Measurements from ENCODE around the gene TOMM40L. TPM values are rescaled to one million over a fixed set of nuclear protein-coding genes. Genes with fewer than 3 reads are reported as not detected.
"Not testable (repeated sequence)": the region's sequence is repeated elsewhere in the genome, so short reads cannot be mapped to it uniquely, and the experiment has no call there.

The TOMM40L gene
- total RNA-seq, 1 experiment from 2014 or later: 9.2 TPM

- intact Hi-C loops (cut with micrococcal nuclease; ENCODE audit: unreplicated experiment) (no loop called here), in situ Hi-C loops (cut with HindIII; ENCODE audit: low pct_unique_long_range_greater_than_20kb, low sequenced_read_pairs) (no loop called here)
- Histone ChIP-seq H3K27me3 (ENCODE audit: control insufficient read depth, insufficient read depth, low read length) (no peaks in the 10 kb centered on the region), H3K4me1 (ENCODE audit: control insufficient read depth, insufficient read depth, low read length) (no peaks in the 10 kb centered on the region), H3K9me3 (ENCODE audit: control insufficient read depth, insufficient read depth, low read depth, low read length) (no peaks in the 10 kb centered on the region), H3K27ac (ENCODE audit: low read length) (no peak overlapping the region), H3K4me3 (ENCODE audit: low read depth in 2 of 2, low read length in 2 of 2) (no peak overlapping the region), H3K36me3 (ENCODE audit: control insufficient read depth, insufficient read depth, low read length) (no peaks in the 10 kb centered on the region)
- CTCF ChIA-PET: no interaction called here
- BruUV-seq (replicated peaks): no TSS peak
- no peak for ATAC-seq
- POLR2A ChIA-PET: no interaction called here
- TF ChIP-seq TCF7L2 (IDR thresholded peaks at IDR 0.05; ENCODE audit: low read depth, low read length) (no peak), POLR2AphosphoS5 (IDR thresholded peaks at IDR 0.05; ENCODE audit: low read depth, low read length) (no peak)
- no peak for DNase-seq (ENCODE audit: low read depth, low spot score)
Observed at GRCh38 chr1:161241682-161242081, 15.8 kb downstream of the TOMM40L start.

GRCh38 chr1:161242313-161242712 is 16.5 kb downstream of the TOMM40L start:
- ATAC-seq: no peak
- POLR2A ChIA-PET: no interaction called here
- H3K27me3 ChIP-seq (ENCODE audit: control insufficient read depth, insufficient read depth, low read length): no peaks in the 10 kb centered on the region
- no peak overlapping the region for H3K27ac ChIP-seq (ENCODE audit: low read length)
- in situ Hi-C loops (cut with HindIII; ENCODE audit: low pct_unique_long_range_greater_than_20kb, low sequenced_read_pairs): no loop called here
- CTCF ChIA-PET: no interaction called here
- no peak for DNase-seq (ENCODE audit: low read depth, low spot score)
- no peaks in the 10 kb centered on the region for H3K4me1 ChIP-seq (ENCODE audit: control insufficient read depth, insufficient read depth, low read length)
- H3K36me3 ChIP-seq (ENCODE audit: control insufficient read depth, insufficient read depth, low read length): no peaks in the 10 kb centered on the region
- no peak overlapping the region for H3K4me3 ChIP-seq (ENCODE audit: low read depth in 2 of 2, low read length in 2 of 2)
- BruUV-seq (replicated peaks): no TSS peak
- intact Hi-C loops (cut with micrococcal nuclease; ENCODE audit: unreplicated experiment): no loop called here
- H3K9me3 ChIP-seq (ENCODE audit: control insufficient read depth, insufficient read depth, low read depth, low read length): no peaks in the 10 kb centered on the region
- TF ChIP-seq TCF7L2 (IDR thresholded peaks at IDR 0.05; ENCODE audit: low read depth, low read length): no peak
- no peak for TF ChIP-seq CTCF (IDR thresholded peaks at IDR 0.05)
- no peak for TF ChIP-seq REST (IDR thresholded peaks at IDR 0.05; ENCODE audit: insufficient read depth in 1 of 2, low read depth in 2 of 2, low read length in 1 of 2)
- TF ChIP-seq POLR2AphosphoS5 (IDR thresholded peaks at IDR 0.05; ENCODE audit: low read depth, low read length): no peak

GRCh38 chr1:161244888-161245287 is 19.0 kb downstream of the TOMM40L start:
- Histone ChIP-seq H3K9me3 (ENCODE audit: control insufficient read depth, insufficient read depth, low read depth, low read length) (no peaks in the 10 kb centered on the region), H3K27me3 (ENCODE audit: control insufficient read depth, insufficient read depth, low read length) (no peaks in the 10 kb centered on the region), H3K27ac (ENCODE audit: low read length) (no peak overlapping the region), H3K4me1 (ENCODE audit: control insufficient read depth, insufficient read depth, low read length) (no peaks in the 10 kb centered on the region), H3K4me3 (ENCODE audit: low read depth in 2 of 2, low read length in 2 of 2) (no peak overlapping the region), H3K36me3 (ENCODE audit: control insufficient read depth, insufficient read depth, low read length) (no peaks in the 10 kb centered on the region)
- TF ChIP-seq SIN3A (IDR thresholded peaks at IDR 0.05; ENCODE audit: borderline replicate concordance, insufficient read depth, low read depth, low read length): no peak
- no peak for TF ChIP-seq REST (IDR thresholded peaks at IDR 0.05; ENCODE audit: insufficient read depth in 1 of 2, low read depth in 2 of 2, low read length in 1 of 2)
- no peak for TF ChIP-seq POLR2AphosphoS5 (IDR thresholded peaks at IDR 0.05; ENCODE audit: low read depth, low read length)
- TF ChIP-seq TCF7L2 (IDR thresholded peaks at IDR 0.05; ENCODE audit: low read depth, low read length): no peak
- no peak for TF ChIP-seq CTCF (IDR thresholded peaks at IDR 0.05)
- no peak for DNase-seq (ENCODE audit: low read depth, low spot score)
- intact Hi-C loops (cut with micrococcal nuclease; ENCODE audit: unreplicated experiment) (no loop called here), in situ Hi-C loops (cut with HindIII; ENCODE audit: low pct_unique_long_range_greater_than_20kb, low sequenced_read_pairs) (no loop called here)
- no TSS peak for BruUV-seq (replicated peaks)
- ChIA-PET CTCF (no interaction called here), POLR2A (no interaction called here)
- ATAC-seq: no peak

GRCh38 chr1:161250100-161250499 is 24.2 kb downstream of the TOMM40L start:
- DNase-seq (ENCODE audit: low read depth, low spot score); H3K36me3 ChIP-seq (ENCODE audit: control insufficient read depth, insufficient read depth, low read length); H3K27me3 ChIP-seq (ENCODE audit: control insufficient read depth, insufficient read depth, low read length); H3K27ac ChIP-seq (ENCODE audit: low read length); ATAC-seq; H3K4me1 ChIP-seq (ENCODE audit: control insufficient read depth, insufficient read depth, low read length); CTCF ChIA-PET; H3K9me3 ChIP-seq (ENCODE audit: control insufficient read depth, insufficient read depth, low read depth, low read length); POLR2A ChIA-PET; intact Hi-C loops (cut with micrococcal nuclease; ENCODE audit: unreplicated experiment); in situ Hi-C loops (cut with HindIII; ENCODE audit: low pct_unique_long_range_greater_than_20kb, low sequenced_read_pairs); H3K4me3 ChIP-seq (ENCODE audit: low read depth in 2 of 2, low read length in 2 of 2); BruUV-seq (replicated peaks): not testable (repeated sequence)

Measured in Panc1 (cell line).